Measurements from ENCODE around the gene PMM2.
"Not testable (repeated sequence)": the region's sequence is repeated elsewhere in the genome, so short reads cannot be mapped to it uniquely, and the experiment has no call there.

Gene PMM2

GRCh38 chr16:8822403-8822802 is 24.8 kb downstream of the PMM2 start:
- DNase-seq = no peak

DNA sequence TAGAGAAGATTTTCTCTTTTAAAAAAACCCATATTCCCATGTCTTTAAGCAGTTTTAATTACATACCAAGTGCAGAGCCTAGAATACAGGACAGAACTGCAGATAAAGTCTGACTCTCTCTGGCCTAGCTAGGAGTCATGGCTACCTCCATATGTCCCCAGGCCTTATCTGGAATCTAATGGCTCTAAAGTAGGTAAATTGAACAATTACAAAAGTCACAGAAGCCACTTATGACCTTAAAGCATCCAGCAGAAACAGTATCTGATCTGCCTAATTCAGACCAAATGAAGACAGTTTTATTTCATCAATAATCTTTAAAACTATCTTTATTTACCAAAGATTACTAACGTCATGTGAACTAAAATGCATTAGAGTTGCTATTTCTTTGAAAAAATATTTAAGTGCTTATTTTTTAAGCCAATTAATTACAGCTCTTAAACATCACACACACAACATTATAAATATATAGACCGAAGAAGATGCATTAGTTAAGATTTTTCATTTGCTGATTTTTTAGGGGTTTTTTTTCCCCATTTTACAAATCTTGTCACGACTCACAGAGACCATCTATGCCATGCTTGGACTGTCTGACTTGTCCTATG is 28.7 kb downstream of the PMM2 start:
- no peak for DNase-seq

GRCh38 chr16:8828541-8829165 is 31.0 kb downstream of the PMM2 start:
- no peak for DNase-seq

- no peak for DNase-seq
These were observed 33.8 kb downstream of the PMM2 start for GRCh38 chr16:8831450-8831849.

DNA sequence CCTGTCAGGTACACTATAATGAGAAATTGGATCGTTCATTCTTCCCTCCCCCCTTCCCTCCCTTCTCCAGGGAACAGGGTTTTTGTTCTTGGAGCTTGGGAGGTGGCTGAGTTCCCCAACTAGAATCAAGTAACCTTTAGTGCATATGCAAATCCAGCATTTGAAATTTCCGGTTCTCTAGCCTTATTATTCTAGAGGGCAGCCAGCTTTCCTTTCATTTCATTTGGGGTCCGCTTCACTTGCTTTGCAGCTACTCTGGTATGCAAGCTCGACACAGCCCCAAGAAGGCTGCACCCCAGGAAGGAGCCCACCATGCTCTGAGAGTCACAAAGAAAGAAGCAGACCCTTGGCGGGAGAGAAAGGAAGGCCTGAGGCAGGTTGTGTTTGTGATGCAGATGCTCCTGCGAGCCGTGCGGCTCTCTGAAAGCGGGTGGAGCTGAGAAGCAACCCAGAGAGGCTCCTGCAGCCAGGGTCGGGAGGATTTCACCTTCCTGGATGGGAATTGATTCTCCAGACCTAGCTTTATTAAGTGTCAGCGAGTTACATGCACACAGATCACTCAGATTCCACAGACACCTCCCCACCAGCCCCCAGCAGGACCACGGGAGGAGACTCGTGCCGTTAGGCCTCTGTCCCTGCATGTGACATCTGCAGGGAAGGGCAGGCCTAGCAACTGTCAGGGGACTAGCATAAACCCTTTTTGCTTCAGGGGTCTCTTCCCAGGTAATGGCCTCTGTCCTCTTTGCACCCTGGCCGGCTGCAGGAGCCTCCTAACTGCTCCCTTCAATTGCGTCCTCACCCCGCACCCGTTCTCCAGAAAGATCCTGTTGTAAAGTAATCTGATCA is 34.5 kb downstream of the PMM2 start:
- DNase-seq = no peak

DNA sequence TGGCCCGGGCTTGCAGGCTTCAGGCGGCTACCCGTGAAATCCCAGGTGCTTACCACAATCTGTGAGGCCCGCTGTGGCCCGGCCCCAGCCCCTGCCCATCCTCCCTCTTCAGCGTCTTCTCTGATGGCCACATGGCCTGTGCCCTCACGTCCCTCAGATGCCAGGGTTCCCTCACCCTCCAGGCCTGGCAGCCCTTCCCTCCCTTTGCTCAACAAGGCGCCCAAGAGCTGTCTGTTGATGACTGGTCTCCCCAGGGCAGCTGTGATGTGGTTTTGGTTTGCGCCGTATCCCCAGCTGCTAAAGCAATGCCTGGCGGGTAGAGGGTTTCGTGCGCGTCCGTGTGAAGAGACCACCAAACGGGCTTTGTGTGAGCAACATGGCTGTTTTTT is 35.1 kb downstream of the PMM2 start:
- DNase-seq = no peak

DNA sequence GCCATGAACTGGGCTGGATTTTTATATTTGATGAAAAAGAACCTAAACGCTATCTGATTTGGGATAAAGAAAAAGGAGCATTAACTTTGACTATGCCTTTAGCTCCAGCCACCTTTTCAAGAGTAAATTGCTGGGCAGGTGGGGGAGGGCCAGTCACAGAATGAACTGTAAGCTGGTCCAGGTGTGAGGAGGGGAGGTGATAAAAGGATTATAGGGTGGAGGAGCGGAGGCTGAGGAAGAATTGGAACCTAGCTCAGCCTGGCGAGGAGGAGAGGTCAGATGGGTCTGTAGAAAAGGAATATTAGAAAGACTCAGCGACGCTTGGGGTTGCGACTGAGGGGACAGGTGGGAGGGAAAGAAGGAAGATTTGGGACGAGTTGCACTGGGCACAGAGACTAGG is 39.2 kb downstream of the PMM2 start:
- not testable (repeated sequence) for DNase-seq

DNA sequence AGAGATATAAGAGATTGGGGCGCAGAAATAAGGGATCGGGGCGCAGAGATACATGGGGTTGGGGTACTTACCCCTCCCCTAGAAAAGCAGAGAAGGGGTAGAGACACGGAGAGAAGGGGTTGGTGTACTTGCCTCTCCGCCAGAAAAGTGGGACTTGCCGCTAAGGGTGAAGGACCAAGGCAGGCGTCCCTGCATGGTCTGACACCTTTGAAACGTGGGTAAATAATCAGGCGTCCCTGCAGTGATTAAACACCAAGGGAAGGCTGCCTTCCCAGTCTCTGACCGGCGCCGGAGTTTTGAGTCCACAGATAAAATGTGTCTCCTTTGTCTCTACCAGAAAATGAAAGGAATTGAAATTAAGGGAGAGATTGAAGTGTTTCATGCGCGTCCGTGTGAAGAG is 40.0 kb downstream of the PMM2 start:
- DNase-seq = not testable (repeated sequence)

DNA sequence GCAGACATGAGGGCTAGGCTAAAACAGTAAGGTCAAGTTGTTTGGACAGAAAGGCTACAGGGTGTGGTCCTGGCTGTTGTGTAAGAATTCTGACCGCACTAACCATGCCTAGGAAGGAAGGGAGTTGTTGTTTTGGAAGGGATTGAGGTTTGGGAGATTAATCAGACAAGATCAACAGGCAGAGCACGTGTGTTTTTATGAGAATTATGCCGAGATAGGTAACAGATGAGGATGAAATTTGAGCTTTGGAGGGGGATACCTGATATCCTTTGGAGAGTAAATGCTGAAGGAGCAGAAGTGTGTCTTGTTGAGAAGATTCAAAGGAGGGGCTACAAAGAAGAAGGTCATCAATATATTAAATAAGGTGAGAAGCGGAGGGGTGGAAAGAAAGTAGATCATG is 44.4 kb downstream of the PMM2 start:
- DNase-seq = not testable (repeated sequence)

DNA sequence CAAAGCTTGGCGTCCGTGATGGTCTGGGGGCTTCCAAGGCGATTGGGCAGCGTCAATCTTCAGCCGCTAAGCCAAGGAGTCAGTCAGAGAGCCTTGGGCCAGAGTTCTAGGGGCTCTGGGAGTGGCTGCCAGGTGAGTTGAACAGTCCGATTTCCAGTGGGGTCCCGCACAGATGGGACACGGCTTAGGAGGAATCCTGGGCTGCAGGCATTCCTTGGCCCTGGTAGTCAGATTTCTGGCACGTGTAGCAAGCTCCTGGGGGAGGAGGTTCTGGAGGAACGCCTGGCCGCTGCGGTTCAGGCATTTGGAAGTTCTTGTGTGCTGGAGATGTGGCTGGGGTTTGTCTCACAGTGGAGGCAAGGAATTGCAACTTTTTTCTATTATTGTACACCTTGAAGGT is 45.7 kb downstream of the PMM2 start:
- not testable (repeated sequence) for DNase-seq

DNA sequence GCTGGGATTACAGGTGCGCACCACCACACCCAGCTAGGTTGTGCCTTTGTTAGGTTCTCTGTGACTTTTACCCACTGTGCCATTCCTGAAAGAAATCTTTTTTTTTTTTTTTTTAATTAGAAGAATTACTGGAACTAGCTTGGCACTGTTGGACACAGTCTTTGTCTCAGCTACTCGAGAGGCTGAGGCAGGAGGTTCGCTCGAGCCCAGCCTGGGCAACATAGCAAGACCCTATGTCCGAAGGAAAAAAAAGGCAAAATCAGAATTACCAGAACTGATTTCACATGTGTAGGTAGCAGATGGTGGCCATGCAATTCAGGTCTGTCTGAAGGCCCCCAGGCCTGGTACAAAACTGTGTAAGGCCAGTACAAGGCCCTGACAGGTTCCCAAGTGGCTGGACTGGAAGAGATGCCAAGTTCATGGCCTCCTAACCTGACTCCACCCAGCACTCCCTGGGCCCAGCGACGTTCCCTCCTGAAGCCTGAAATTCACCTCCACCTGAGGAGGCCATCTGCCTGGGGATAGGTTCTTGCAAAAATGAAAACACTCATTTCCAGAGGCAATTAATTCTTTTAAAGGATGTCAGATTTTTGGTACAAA is 48.2 kb downstream of the PMM2 start:
- no peak for DNase-seq

DNA sequence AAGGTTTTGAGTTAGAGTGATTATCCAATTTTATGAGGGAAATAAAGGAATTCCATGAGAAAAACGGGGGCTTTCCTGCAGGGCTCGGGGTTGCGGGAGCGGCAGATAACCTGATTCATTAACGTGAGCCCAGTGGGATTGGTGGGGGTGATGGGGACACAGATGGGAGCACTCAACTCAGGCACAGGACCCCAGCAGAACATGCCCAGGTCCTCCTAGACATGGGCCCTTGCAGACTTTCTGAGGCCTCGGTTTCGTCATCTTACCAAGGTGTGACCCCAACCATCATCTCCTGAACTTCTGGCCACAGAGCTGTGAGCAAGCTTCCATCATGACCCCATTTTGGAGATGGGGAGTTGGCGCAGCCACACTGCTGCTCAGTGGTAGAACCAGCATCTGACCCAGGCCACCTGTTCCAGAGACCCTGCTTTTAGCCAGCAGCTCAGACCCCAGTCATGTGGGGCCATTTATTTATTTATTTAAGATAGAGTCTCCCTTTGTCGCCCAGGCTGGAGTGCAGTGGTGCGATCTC is 48.8 kb downstream of the PMM2 start:
- DNase-seq = no peak

GRCh38 chr16:8847145-8847544 is 49.5 kb downstream of the PMM2 start:
- no peak for DNase-seq

DNA sequence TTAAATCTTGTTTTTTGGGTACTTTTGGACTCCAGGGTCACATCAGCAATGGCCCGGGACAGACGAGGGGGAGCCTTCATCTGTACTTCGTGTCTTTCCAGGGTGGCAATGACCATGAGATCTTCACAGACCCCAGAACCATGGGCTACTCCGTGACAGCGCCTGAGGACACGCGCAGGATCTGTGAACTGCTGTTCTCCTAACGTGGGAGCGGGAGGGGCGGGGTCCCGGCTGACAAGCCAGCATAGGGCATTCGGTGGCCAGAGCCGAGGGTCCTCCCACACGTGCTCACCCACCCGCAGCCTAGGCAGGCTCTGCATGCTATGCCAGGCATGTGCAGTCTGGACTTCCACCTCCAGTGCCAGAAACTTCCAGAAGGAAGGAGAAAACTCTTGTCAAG is 50.0 kb downstream of the PMM2 start:
- DNase-seq = no peak

- DNase-seq = no peak
These were observed 50.7 kb downstream of the PMM2 start for GRCh38 chr16:8848231-8848938.

- no peak for DNase-seq
These were observed 51.3 kb downstream of the PMM2 start for GRCh38 chr16:8848939-8849391.

DNA sequence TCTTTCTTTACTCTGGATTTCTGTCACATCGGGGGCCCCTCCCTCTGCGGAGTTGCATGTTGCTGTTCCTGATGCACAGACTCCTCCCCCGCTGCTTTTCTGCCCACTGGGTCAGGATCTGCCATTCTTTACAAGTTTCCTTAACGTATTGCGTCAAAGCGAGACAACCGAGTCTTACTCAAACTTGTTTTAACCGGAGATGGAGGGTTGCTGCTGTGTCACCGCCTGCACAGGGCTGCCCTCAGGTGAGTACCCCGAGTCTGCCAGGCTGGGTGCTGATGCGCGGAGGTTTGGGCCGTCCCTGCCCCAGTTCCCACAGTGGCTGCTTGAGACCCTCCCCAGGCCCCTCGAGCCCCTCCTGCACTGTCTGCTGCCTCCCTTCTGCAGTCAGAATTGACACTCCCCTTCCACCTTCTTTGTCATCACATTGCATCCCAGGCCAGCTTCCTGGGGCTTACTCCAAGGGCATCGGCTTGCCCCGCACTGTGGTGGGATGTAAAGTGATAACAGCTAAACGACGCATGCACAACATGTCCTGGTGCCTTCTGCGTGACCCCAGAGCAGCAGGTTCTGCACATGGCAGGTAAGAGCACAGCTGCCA is 51.9 kb downstream of the PMM2 start:
- DNase-seq = no peak

DNA sequence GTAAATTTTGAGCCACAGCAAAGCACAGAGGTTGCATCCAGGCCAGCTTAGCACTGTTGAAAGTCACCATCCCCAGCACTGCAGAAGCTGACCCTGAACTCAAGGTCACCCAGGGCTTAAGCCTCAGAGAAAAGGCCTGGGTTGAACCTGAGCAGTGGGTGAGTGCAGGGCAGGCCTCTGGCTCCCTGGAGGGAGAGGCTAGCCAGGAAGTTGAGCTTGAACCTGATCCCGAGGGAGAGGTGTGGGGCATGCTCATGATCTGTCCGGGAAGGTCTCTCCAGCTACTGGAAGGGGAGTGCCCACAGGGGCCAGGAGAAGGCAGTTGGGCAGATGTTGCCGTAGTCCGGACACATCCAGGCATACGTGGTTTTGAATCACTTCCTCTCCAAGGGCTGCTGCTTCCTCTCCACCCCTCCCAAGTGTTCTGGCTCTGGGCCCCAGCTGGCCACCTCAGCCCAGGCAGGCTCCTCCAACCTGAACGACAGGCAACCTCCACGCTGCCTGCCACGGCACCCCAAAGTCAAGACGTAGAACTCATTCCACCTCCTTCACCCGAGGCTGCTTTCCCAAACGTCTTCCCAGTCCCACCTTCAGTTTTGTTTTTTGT is 52.7 kb downstream of the PMM2 start:
- DNase-seq = no peak

DNA sequence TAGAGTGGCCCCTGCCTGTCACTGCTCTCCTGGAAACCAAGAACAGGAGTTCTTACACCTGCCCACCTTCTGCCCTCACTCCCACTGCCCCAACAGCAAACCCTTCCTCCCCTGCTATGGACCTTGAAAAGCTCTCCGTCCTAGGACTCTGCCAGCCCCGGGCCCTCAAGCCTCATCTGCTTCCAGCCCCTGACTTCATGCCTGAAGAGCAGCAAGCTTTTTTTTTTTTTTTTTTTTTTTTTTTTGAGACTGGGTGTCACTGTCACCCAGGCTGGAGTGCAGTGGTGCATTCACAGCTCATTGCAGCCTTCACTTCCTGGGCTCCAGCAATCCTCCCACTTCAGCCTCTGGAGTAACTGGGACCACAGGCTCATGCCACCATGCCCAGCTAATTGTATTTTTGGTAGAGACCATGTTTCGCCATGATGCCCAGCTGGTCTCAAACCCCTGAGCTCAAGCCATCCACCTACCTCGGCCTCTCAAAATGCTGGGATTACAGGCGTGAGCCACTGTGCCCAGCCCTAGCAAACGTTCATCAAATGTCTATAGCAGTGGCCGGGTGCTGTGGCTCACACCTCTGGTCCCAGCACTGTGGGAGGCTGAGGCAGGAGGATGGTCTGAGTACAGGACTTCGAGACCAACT is 54.2 kb downstream of the PMM2 start:
- DNase-seq = no peak

DNA sequence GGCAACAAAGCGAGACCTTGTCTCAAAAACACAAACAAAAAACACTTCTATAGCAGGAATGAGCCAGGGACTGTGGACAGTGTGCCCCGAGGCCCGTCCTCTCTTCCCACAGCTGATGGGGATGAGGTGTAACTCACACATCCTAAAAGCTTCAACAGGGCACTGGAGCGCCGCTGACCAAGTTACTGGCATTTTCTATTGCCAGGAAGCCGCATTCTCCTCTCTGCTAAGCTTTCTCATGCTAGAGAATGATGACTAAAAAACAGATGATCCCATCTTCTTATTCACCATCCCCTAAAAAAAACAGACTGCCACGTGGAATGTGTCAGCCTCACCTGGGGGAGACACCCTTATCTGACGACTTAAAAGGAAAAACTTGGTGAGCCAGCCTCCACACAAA is 54.9 kb downstream of the PMM2 start:
- DNase-seq = no peak

DNA sequence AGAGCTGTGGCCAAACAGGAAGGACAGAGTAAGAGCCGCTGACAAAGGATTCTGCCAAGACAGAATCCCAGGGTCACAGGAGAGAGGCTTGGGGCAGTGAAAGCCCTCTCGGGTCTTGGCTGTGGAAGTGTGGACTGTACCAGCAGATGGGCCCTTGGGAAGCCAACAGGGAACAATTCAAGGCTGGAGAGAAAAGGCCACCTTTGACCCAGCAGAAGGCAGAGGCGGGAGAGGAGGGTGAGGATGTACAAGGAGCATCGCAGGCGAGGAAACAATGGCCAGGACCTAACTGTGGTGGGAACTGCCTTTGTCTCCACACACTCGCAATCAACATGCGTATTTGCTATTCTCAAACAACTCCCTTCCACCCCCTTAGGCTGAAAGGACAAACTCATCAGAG is 55.5 kb downstream of the PMM2 start:
- DNase-seq = no peak

All from NCI-H2029 treated with DMSO at 0.1 percent for 48 hours (cell line).